DMS 273 (cell line): ENCODE measurements around the gene CUEDC2.
A peak's percentile ranks its signal among the peaks of the same experiment; 100 is the strongest.
"Not testable (repeated sequence)": the region's sequence is repeated elsewhere in the genome, so short reads cannot be mapped to it uniquely, and the experiment has no call there.

ENCODE experiments used
- DNase-seq: peaks from one replicate; lab custom pipeline; 2025; ENCODE audit not compliant: unreplicated experiment; lab: John Stamatoyannopoulos, UW

The CUEDC2 gene

GRCh38 chr10:102454662-102455487 is 22.5 kb upstream of the CUEDC2 start:
- not testable (repeated sequence) for DNase-seq

GRCh38 chr10:102453502-102453901 is 21.1 kb upstream of the CUEDC2 start:
- DNase-seq = no peak

GRCh38 chr10:102452672-102453340 is 20.4 kb upstream of the CUEDC2 start:
- DNase-seq = peak; percentile 34

- peak; percentile 52 for DNase-seq
These were observed 19.0 kb upstream of the CUEDC2 start, which contains the start of gene C10orf95 for GRCh38 chr10:102451105-102451969. Gene C10orf95, minus strand, starts transcription at chr10:102451543. Its CDS starts 450 bp downstream, at chr10:102451093.

- peak; percentile 90 for DNase-seq
These were observed 18.2 kb upstream of the CUEDC2 start for GRCh38 chr10:102450374-102451104.

- no peak for DNase-seq
These were observed 17.7 kb upstream of the CUEDC2 start for GRCh38 chr10:102450124-102450373.

GRCh38 chr10:102449321-102450123 is 17.1 kb upstream of the CUEDC2 start:
- DNase-seq = peak; percentile 81

GRCh38 chr10:102444851-102445250 is 12.5 kb upstream of the CUEDC2 start:
- no peak for DNase-seq

- no peak for DNase-seq
These were observed 6.0 kb upstream of the CUEDC2 start for GRCh38 chr10:102438374-102438773.

GRCh38 chr10:102437515-102437914 is 5.1 kb upstream of the CUEDC2 start:
- no peak for DNase-seq

- DNase-seq = no peak
These were observed 3.9 kb upstream of the CUEDC2 start for GRCh38 chr10:102436312-102436711.

- DNase-seq = no peak
These were observed 3.3 kb upstream of the CUEDC2 start for GRCh38 chr10:102435529-102436233.

GRCh38 chr10:102435133-102435497 is 2.7 kb upstream of the CUEDC2 start:
- DNase-seq = no peak

GRCh38 chr10:102434394-102435132 is 2.2 kb upstream of the CUEDC2 start:
- DNase-seq = no peak

- DNase-seq = no peak
These were observed 1.3 kb upstream of the CUEDC2 start for GRCh38 chr10:102433619-102434046.

GRCh38 chr10:102431452-102432124 is 786 bp downstream of the CUEDC2 start:
- DNase-seq = peak; percentile 60

- no peak for DNase-seq
These were observed 2.9 kb downstream of the CUEDC2 start for GRCh38 chr10:102429468-102429867.

GRCh38 chr10:102426803-102427287 is 5.5 kb downstream of the CUEDC2 start:
- DNase-seq = no peak
